Uterus (tissue), 2 donors: ENCODE measurements around the gene DFFA.

Source experiments
- CTCF ChIP-seq, 4 experiments: fragments of 200-600 bp in 2 of 4; fragments of 450-650 bp in 2 of 4; sonication (generic) in 2 of 4; IDR thresholded peaks; one replicate each; pipeline ENCODE4 v1.5.1; 2016 to 2019; ENCODE audit warnings: antibody characterized with exemption in 4 of 4, mild to moderate bottlenecking in 2 of 4, moderate library complexity in 1 of 4
- POLR2A ChIP-seq, 2 donors: fragments of 450-650 bp; IDR thresholded peaks; one replicate each; pipeline ENCODE4 v1.6.1; 2016; ENCODE audit warnings: antibody characterized with exemption in 2 of 2, mild to moderate bottlenecking in 1 of 2, moderate library complexity in 1 of 2

- TF ChIP-seq CTCF (IDR thresholded peaks at IDR 0.05) (no peak), POLR2A (IDR thresholded peaks at IDR 0.05) (no peak)
Observed at GRCh38 chr1:10419351-10419750, 53.0 kb downstream of the DFFA start.
